RPMI8226 (cell line): ENCODE measurements around the gene POLDIP2.

Source experiments
- DNase-seq: peaks from one replicate; pipeline ENCODE4 v3.0.0-alpha.2; 2015

POLDIP2 gene

DNA sequence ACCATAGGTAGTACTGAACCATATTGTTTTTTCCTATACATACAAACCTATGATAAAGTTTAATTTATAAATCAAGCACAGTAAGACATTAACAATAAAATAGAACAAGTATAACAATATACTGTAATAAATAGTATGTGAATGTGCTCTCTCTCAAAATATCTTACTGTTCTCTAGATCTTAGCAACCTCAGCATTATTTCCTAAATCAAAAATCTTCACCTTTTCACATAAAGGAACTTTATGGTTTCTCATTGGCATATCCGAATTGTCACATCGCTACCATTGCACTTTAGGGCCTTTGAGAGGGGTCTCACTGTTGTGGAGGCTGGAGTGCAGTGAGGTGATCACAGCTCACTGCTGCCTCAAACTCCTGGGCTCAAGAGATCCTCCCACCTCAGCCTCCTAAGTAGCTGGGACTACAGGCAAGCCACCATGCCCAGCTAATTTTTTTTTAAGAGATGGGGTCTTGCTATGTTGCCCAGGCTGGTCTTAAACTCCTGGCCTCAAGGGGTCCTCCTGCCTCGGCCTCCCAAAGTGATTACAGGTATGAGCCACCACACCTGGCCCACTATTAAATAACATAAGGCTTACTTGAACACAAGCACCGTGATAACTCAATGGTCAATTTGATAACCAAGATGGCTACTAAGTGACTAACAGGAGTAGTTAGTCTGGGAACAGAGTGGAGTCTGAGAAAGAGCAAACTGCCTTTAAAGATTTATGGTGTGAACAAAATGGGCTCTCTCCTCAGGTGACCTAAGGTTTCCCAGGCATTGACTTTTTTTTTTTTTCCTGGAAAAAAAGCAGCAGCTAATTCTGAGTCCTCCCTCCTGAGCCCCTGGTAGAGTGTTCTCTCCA, 41.3 kb downstream of the POLDIP2 start:
- DNase-seq: no peak

- no peak for DNase-seq
Observed at GRCh38 chr17:28313841-28314240, 43.5 kb downstream of the POLDIP2 start.

DNA sequence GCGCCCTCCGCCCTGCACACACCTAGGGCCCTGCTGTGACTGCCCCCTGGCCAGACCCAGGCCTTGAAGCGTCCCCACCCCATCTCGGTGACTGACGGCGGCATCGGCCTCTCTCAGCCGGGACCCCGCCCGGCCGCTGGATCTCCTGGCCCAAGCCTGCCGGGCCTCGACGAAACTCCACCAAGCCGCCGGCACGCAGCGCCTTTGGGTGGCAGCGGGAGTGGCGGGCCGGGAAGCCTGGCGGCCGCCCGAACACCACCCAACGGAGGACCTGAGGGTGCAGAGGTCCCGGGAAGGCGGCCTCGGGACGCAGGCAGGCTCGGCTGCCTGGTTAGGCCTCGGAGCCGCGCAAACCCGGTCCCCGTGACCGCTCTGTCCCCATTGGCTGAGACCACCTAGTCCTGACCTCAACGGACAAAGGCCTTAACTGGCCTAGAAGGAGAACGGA, 50.3 kb downstream of the POLDIP2 start:
- DNase-seq: no peak

DNA sequence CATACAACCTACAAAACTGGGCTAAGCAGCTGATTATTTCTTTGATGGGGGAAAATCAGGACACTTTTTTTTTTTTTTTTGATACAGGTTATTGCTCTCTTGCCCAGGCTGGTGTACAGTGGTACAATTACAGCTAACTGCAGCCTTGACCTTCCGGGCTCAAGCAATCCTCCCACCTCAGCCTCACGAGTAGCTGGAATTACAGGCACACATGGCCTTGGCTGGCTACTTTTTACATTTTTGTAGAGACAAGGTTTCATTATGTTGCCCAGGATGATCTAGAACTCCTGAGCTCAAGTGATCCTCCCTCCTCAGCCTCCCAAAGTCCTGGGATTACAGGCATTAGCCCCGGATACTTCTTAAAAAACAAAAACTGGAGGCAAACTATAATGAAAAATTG, 58.9 kb downstream of the POLDIP2 start:
- DNase-seq: no peak
